ENCODE data around the gene DNAJC27.

The DNAJC27 gene

DNA sequence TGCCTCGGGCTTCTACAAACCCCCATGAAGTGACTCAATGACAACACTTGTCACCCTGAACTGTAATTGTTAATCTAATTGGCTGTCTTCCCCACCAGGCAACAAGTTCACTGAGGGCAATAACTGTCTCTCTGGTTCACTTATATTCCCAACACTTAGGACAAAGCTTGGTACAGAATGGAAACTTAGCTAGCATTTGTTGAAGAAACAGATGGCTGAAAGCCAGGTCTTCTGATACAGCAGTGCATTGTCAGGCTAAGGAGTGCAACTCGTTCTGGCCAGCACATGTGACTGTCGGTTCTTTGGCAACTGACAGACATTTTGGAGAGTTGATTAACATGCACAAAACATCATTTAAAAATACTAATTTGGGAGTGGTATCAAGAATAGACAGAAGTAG is 14.6 kb upstream of the DNAJC27 start:
- DNase-seq (ENCODE audit: low read depth in 1 of 2, low spot score in 1 of 2), result no peak
- in situ Hi-C loops (cut with HindIII; ENCODE audit: low pct_unique_long_range_greater_than_20kb, low sequenced_read_pairs), result no loop called here
- no peak for TF ChIP-seq JUND (IDR thresholded peaks at IDR 0.05; ENCODE audit: low read depth)

- in situ Hi-C loops (cut with HindIII; ENCODE audit: low pct_unique_long_range_greater_than_20kb, low sequenced_read_pairs), result no loop called here
- TF ChIP-seq JUND (IDR thresholded peaks at IDR 0.05; ENCODE audit: low read depth), result no peak
- DNase-seq (ENCODE audit: low read depth in 1 of 2, low spot score in 1 of 2), result no peak
Measured at GRCh38 chr2:24985511-24985910, 13.8 kb upstream of the DNAJC27 start.

DNA sequence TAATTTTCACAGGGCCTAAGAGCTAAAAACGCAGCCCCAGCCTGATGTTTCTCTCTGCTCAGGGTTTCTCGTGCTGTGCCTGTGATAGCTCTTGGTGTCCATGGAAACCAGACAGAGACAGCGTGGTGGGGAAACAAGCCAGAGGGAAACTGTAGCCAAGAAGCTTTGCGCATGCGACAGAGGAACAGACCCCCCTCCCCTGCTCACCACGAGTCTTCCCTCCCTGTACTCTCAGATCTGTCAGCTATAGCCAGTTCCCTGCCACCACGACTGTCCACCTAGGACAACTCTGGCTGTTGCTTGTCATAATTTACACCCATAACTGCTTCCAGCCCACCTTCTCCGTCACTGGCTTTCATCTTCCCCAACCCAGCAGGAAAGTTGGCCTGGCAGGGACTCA is 13.2 kb upstream of the DNAJC27 start:
- TF ChIP-seq JUND (IDR thresholded peaks at IDR 0.05; ENCODE audit: low read depth), result no peak
- DNase-seq (ENCODE audit: low read depth in 1 of 2, low spot score in 1 of 2), result no peak
- in situ Hi-C loops (cut with HindIII; ENCODE audit: low pct_unique_long_range_greater_than_20kb, low sequenced_read_pairs), result no loop called here

GRCh38 chr2:24981411-24982136 is 9.8 kb upstream of the DNAJC27 start:
- in situ Hi-C loops (cut with HindIII; ENCODE audit: low pct_unique_long_range_greater_than_20kb, low sequenced_read_pairs), result no loop called here
- DNase-seq (ENCODE audit: low read depth in 1 of 2, low spot score in 1 of 2), result no peak
- TF ChIP-seq JUND (IDR thresholded peaks at IDR 0.05; ENCODE audit: low read depth), result no peak

DNA sequence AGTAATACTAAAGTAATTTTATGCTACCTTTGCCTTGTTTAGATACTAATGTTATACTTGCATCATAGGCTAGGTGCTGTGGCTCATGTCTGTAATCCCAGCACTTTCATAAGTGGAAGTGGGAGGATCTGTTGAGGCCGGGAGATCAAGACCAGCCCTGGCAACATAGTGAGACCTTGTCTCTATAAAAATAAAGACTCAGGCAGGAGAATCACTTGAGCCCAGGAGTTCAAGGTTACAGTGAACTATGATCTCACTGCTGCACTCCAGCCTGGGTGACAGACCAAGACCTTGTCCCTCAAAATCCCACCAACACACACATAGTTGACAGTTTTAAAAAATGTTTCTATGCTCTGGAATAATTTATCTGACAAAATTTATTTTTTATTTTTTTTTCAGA is 6.9 kb upstream of the DNAJC27 start:
- in situ Hi-C loops (cut with HindIII; ENCODE audit: low pct_unique_long_range_greater_than_20kb, low sequenced_read_pairs), result no loop called here
- DNase-seq (ENCODE audit: low read depth in 1 of 2, low spot score in 1 of 2), result no peak
- TF ChIP-seq JUND (IDR thresholded peaks at IDR 0.05; ENCODE audit: low read depth), result no peak

- in situ Hi-C loops (cut with HindIII; ENCODE audit: low pct_unique_long_range_greater_than_20kb, low sequenced_read_pairs), result no loop called here
Measured at GRCh38 chr2:24977631-24978030, 5.9 kb upstream of the DNAJC27 start.

DNA sequence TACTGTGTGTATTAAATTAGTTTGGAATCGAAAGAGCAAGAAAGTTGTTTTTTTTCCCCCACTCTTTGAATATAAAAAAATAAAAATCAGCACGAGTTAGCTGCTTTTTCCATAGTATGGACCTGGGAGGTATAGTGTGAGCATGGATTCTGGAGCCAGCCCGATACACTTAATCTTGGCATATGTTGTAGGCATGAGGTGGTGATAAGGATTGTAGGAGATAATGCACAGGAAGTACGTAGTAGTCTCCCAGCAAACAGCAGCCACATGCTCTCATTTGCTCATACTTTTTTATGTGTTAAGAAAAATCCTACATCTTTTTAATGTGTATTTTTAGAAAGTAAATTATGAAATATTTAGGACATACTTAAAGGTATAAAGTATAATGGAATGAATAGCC is 2.1 kb upstream of the DNAJC27 start:
- in situ Hi-C loops (cut with HindIII; ENCODE audit: low pct_unique_long_range_greater_than_20kb, low sequenced_read_pairs), result no loop called here
- no peak for DNase-seq (ENCODE audit: low read depth in 1 of 2, low spot score in 1 of 2)
- TF ChIP-seq JUND (IDR thresholded peaks at IDR 0.05; ENCODE audit: low read depth), result no peak

More at GRCh38 chr2:24977631-24978030, 5.9 kb upstream of the DNAJC27 start:
- no peak for DNase-seq (ENCODE audit: low read depth in 1 of 2, low spot score in 1 of 2)
- TF ChIP-seq JUND (IDR thresholded peaks at IDR 0.05; ENCODE audit: low read depth), result no peak

GRCh38 chr2:24972315-24972961 is 683 bp upstream of the DNAJC27 start:
- DNase-seq (ENCODE audit: low read depth in 1 of 2, low spot score in 1 of 2), result peak in 1 of 2 experiments; percentile 35
- in situ Hi-C loops (cut with HindIII; ENCODE audit: low pct_unique_long_range_greater_than_20kb, low sequenced_read_pairs), result no loop called here

GRCh38 chr2:24971286-24971535 is 544 bp downstream of the DNAJC27 start:
- no peak for DNase-seq (ENCODE audit: low read depth in 1 of 2, low spot score in 1 of 2)
- no peak for TF ChIP-seq JUND (IDR thresholded peaks at IDR 0.05; ENCODE audit: low read depth)
- in situ Hi-C loops (cut with HindIII; ENCODE audit: low pct_unique_long_range_greater_than_20kb, low sequenced_read_pairs), result no loop called here

More at GRCh38 chr2:24972315-24972961, 683 bp upstream of the DNAJC27 start:
- TF ChIP-seq JUND (IDR thresholded peaks at IDR 0.05; ENCODE audit: low read depth), result no peak

- in situ Hi-C loops (cut with HindIII; ENCODE audit: low pct_unique_long_range_greater_than_20kb, low sequenced_read_pairs), result no loop called here
Measured at GRCh38 chr2:24970483-24971285, 1.1 kb downstream of the DNAJC27 start.

GRCh38 chr2:24969784-24970183 is 2.0 kb downstream of the DNAJC27 start:
- in situ Hi-C loops (cut with HindIII; ENCODE audit: low pct_unique_long_range_greater_than_20kb, low sequenced_read_pairs), result no loop called here
- TF ChIP-seq JUND (IDR thresholded peaks at IDR 0.05; ENCODE audit: low read depth), result no peak
- DNase-seq (ENCODE audit: low read depth in 1 of 2, low spot score in 1 of 2), result no peak

More at GRCh38 chr2:24970483-24971285, 1.1 kb downstream of the DNAJC27 start:
- no peak for TF ChIP-seq JUND (IDR thresholded peaks at IDR 0.05; ENCODE audit: low read depth)
- DNase-seq (ENCODE audit: low read depth in 1 of 2, low spot score in 1 of 2), result peak in 1 of 2 experiments; percentile 29

- no peak for DNase-seq (ENCODE audit: low read depth in 1 of 2, low spot score in 1 of 2)
- in situ Hi-C loops (cut with HindIII; ENCODE audit: low pct_unique_long_range_greater_than_20kb, low sequenced_read_pairs), result no loop called here
- no peak for TF ChIP-seq JUND (IDR thresholded peaks at IDR 0.05; ENCODE audit: low read depth)
Measured at GRCh38 chr2:24961903-24962302, 9.9 kb downstream of the DNAJC27 start.

- DNase-seq (ENCODE audit: low read depth in 1 of 2, low spot score in 1 of 2), result no peak
- no peak for TF ChIP-seq JUND (IDR thresholded peaks at IDR 0.05; ENCODE audit: low read depth)
- in situ Hi-C loops (cut with HindIII; ENCODE audit: low pct_unique_long_range_greater_than_20kb, low sequenced_read_pairs), result no loop called here
Measured at GRCh38 chr2:24959761-24960160, 12.0 kb downstream of the DNAJC27 start.

Measured in T47D (cell line).